ENCODE data around the gene NXPH2.

GRCh38 chr2:138741851-138742250, 38.3 kb downstream of the NXPH2 start:
- TF ChIP-seq POLR2A (IDR thresholded peaks at IDR 0.05), result no peak
- no peak for TF ChIP-seq CTCF (IDR thresholded peaks at IDR 0.05)

Measured in esophagus squamous epithelium (tissue), 4 donors.